SK-N-SH treated with all-trans-retinoic acid at 6 μM for 48 hours (cell line): ENCODE measurements around the gene GGTLC1.
"Not testable (repeated sequence)": the region's sequence is repeated elsewhere in the genome, so short reads cannot be mapped to it uniquely, and the experiment has no call there.

Experiments
- ATAC-seq: fragments of 200-7000 bp; cut with Tn5 transposase; 3 replicates; pipeline ENCODE4 v1.9.1; 2020; ENCODE audit warnings: mild to moderate bottlenecking, moderate library complexity
- BACH2 ChIP-seq: fragments of 250-450 bp; sonication (Bioruptor Pico); IDR thresholded peaks from 2 replicates; pipeline ENCODE4 v1.9.0; 2021; ENCODE audit warnings: mild to moderate bottlenecking, borderline replicate concordance
- CSDC2 ChIP-seq: fragments of 250-450 bp; sonication (Bioruptor Pico); IDR thresholded peaks from 2 replicates; pipeline ENCODE4 v1.5.0; 2020; ENCODE audit warnings: mild to moderate bottlenecking, moderate library complexity
- GLIS3 ChIP-seq: fragments of 250-450 bp; sonication (Bioruptor Pico); IDR thresholded peaks from 2 replicates; pipeline ENCODE4 v1.5.0; 2020; ENCODE audit warnings: mild to moderate bottlenecking, moderate library complexity
- ISL1 ChIP-seq: fragments of 250-450 bp; sonication (Bioruptor Pico); IDR thresholded peaks from 2 replicates; pipeline ENCODE4 v2.1.2; 2022; ENCODE audit warnings: mild to moderate bottlenecking, moderate library complexity
- OSR1 ChIP-seq: fragments of 250-450 bp; sonication (Bioruptor Pico); IDR thresholded peaks from 2 replicates; pipeline ENCODE4 v1.8.0; 2022; ENCODE audit warnings: moderate library complexity, mild to moderate bottlenecking, inconsistent platforms
- RARB ChIP-seq: fragments of 250-450 bp; sonication (Bioruptor Pico); IDR thresholded peaks from 2 replicates; pipeline ENCODE4 v1.8.0; 2021; ENCODE audit warnings: mild to moderate bottlenecking, moderate library complexity
- SNAI2 ChIP-seq: fragments of 250-450 bp; sonication (Bioruptor Pico); IDR thresholded peaks from 2 replicates; pipeline ENCODE4 v1.5.0; 2020; ENCODE audit warnings: mild to moderate bottlenecking, moderate library complexity
- ZNF565 ChIP-seq: fragments of 450-650 bp; formaldehyde crosslinking; conservative IDR thresholded peaks from 2 replicates; pipeline ENCODE4 v1.5.0; 2020; ENCODE audit warnings: low read depth, mild to moderate bottlenecking, moderate library complexity
- TF ChIP-seq, protein P1 (sequence below): fragments of 250-450 bp; sonication (Bioruptor Pico); IDR thresholded peaks from 2 replicates; pipeline ENCODE4 v1.8.0; 2020; ENCODE audit warnings: mild to moderate bottlenecking, moderate library complexity, borderline replicate concordance
- TF ChIP-seq, protein P2 (sequence below): fragments of 250-450 bp; sonication (Bioruptor Pico); IDR thresholded peaks from 2 replicates; pipeline ENCODE4 v1.5.0; 2020; ENCODE audit warnings: mild to moderate bottlenecking, moderate library complexity

Gene GGTLC1

DNA sequence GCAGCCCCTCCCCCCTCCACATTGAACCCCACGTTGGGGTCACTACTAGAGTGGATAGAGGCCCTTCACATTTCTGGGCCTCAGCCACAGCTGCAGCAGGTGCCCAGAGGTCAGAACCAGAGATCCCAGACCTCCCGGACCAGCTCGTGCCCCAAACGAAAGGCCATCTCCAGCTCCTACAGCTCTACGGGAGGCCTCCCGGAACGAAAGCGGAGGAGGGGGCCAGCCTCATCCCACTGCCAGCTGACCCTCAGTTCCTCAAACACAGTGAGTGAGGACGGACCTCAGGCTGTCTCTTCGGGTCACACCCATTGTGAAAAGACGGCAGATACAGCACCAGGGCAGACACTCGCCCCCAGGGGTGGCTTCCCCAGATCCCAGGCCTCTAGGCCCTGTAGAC, 1.7 kb upstream of the GGTLC1 start:
- not testable (repeated sequence) for ATAC-seq

DNA sequence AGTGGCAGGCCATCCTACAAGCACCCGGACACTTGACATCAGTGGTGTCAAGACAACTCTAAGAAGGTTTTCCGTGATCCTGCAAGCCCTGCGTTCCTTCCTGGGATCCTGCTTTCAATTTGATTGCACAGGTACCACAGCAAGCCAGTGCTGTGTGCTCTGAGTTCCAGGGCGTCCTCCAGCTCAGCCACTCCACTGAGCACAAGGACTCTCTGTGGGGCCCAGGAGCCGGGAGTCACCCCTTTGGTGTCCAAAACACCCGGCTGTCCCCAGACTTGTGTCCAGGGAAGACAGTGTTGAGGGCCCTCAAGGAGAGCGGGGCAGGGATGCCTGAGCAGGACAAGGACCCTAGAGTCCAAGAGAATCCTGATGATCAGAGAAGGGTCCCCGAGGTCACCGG, 387 bp upstream of the GGTLC1 start:
- ATAC-seq: not testable (repeated sequence)

DNA sequence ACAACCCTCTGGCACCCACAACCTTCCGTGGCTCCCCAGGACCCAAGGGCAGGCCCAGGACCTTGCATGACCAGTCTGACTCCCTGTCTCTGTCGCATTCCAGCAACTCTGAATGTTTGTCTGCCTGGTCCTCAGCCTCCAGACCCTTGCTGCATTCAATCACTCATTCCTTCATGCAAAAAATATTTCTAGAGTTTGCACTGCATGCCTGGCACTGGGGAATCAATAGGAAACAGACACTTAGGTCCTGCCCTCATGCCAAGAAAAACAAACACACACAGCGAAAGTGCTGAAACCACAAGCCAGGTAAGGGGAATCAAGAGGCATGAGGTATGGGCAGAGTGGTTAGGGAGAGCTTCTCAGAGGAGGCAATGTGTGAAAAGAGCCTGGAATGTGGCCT, 1.9 kb downstream of the GGTLC1 start:
- ATAC-seq: not testable (repeated sequence)

DNA sequence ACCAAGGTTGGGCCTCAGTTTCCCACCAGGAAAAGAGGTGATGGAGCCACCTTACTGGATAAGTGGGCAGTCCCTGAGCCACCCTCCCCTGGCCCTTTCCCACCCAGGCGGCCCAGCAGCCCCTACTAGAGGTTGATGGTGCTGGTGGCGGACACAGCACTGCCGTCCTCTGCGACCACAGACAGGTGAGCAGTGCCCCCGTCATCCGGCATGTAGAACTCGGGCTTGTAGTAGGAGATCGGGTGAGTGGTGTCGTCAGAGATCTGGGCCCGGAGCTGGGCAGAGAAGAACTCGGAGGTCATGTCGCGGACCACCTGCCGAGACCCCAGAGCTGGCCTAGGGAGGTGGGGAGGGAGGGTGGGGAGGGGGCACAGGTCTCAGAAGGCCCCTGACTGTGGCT, 2.3 kb downstream of the GGTLC1 start:
- not testable (repeated sequence) for ATAC-seq

DNA sequence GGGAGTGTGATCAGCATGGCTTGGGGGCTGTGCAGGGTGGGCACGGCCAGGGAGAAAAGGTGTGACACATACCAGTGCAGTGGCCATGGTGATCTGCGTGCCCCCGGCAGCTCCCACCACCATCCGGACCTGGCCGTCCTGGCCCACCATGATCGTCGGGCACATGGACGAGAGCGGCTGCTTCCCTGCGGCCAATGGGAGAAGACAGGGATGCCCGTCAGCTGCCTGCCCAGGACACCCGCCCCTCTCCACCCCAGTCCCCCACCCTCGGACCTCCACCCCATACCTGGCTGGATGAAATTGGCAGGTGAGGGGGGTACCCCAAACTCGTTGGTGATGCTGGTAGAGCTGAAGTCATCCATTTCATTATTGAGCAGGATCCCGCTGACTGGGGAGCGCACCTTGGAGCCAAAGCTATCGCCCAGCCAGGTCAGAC, 2.8 kb downstream of the GGTLC1 start:
- not testable (repeated sequence) for ATAC-seq

DNA sequence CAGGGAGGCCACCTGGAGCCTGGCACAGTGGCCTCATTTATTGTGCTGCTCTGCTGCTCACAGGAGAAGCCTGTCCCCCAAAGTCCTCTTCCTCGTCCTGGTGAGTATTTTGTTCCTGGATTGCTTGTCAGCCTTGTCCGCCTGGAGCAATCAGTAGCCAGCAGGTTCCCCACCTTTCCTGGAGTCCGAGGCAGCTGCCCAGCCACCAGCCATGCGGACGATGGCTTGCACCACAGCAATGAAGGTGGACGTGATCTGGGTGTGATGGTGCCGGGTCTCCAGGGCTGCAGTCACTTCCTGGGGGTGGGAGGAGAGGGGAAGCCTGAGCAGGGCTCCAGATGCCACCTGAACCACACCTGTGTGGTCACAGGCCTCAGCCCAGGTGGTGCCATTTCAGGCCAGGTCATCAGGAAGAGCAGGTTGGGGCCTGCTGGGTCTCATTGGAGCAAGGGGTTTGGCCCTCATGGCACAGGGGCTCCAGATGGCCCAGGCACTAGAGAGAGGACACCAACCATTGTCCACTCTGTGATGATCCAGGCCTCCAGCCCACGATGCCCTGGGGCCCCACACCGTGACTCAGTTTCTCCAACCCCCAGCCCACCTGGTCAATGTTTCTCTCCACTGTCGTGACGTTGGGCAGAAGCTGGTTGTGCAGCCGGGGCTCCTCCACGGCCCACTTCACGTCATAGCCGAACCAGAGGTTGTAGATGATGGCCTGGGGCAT, 3.4 kb downstream of the GGTLC1 start:
- ATAC-seq: not testable (repeated sequence)

DNA sequence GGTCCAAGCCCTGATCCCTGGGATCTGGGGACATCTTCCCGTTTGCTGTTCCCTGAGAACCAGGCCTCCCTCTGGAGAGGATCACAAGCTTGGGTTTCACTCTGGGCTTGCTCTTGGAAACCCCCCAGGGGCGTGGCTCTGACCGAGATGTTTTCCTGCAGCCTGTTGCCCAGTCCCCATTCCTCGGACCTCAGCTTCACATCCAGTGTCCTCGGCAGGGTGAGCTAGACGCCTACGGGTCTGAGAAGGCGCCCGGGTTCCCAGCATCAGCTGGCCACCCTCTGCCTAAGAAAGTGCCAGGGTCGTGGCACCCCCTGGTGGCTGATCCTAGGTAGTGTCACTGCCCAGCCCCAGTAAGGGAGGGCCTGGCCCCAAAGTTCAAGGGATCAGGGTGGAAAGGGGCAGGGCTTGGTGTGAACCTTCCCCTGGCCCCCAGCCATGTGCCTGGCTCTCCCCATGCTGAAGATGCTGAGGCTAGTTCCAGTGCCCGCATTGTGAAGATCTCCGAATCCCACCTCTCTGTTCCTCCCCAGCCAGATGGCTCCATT, 4.0 kb downstream of the GGTLC1 start:
- ATAC-seq: not testable (repeated sequence)

DNA sequence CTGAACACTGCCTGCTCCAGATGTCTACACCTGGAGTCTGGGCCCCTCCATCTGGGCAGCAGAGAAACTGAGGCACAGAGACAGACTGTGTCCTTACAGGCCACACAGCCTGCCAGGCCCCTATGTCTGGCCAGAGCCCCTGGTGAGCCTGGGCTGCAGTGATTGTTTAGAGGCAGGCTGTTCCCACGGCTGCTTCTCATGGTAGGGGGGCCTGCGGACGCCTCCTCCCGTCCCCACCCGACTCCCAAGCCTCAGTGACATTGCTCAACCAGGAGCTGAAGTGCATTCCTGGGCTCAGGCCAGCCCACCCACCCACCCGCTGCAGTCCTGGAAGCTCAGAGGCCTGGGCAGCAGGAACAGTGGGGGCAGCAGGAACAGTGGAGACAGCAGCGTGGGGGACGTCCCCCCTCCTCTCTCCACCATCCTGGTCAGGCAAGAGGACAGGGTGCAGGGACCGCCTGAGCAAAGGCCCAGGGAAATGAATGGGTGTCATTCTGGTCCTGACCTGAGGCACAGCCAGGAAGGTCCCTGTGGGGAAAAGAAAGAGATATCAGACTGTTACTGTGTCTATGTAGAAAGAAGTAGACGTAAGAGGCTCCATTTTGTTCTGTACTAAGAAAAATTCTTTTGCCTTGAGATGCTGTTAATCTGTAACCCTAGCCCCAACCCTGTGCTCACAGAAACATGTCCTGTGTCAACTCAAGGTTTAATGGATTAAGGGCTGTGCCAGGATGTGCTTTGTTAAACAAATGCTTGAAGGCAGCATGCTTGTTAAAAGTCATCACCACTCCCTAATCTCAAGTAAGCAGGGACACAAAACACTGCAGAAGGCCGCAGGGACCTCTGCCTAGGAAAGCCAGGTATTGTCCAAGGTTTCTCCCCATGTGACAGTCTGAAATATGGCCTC, 6.2 kb downstream of the GGTLC1 start:
- not testable (repeated sequence) for ATAC-seq

DNA sequence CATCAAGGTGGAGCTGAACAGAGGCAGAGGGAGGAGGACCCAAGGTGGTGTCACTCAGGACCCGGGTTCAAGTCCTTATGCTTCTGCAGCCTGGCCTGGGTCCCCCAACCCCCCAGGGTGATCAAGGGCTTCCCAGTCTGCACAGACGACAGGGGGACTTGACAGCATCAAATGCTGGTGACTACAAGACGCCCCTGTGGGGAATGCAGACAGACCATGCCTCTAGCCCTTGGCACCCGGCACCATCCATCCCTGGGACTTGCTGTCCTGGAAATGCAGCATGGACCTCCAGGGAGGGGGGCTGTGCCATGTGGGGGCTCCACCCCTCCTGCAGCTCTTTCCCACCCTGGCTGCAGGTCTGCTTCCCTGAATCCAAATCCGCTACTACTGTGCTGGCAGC, 7.1 kb downstream of the GGTLC1 start:
- not testable (repeated sequence) for ATAC-seq

DNA sequence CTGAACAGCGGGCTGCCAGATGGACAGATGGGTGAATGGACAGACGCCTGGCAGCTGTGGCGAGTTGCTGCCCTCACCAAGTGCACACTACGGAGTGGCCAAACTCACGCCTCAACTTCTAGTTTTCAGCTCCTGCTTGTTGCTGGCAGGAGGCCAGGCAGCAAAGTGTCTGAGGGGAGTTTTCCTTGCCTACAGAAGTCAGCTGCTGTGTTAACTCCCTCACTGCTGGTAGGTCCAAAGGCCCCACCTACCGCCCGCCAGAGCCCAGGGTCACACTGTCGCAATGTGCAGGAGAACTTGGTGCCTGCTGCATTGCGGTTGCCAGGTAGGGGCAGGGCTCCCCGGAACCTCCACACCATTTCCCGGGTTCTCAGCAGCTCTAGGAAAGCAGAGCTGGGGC, 7.6 kb downstream of the GGTLC1 start:
- not testable (repeated sequence) for ATAC-seq

DNA sequence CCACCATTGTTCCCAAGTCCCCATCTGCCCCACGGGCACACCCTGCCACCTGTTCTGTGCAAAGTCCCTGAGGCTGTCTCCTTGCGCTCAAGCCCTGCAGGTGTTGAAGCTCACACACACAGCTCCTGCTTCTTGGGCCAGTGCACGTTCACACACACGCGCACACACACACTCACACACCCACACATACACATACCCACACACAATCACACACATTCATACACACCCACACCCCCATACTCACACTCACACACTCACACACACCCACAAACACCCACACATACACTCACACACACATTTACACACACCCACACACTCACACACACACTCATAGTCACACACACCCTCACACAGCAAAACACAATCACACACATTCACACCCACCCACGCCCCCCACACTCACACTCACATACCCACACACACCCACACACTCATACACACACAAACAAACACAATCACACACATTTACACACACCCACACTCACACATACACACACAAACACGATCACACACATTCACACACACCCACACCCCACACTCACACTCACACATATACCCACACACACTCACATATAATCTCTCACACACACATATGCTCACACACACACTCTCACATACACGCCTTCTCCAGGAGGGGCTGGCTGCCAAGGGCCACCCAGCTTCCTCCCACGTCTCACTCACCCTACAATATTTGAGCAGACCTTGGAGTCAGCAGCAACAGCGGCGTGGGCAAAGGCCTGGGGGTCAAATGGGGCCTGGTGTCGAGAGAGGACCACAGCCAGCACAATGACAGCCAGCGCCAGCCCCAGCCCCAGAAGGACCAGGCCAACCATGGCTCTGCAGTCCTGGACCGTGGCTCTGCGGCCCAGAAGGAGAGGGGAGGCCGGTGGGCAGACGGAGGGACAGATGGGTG, 8.4 kb downstream of the GGTLC1 start:
- ATAC-seq: not testable (repeated sequence)

DNA sequence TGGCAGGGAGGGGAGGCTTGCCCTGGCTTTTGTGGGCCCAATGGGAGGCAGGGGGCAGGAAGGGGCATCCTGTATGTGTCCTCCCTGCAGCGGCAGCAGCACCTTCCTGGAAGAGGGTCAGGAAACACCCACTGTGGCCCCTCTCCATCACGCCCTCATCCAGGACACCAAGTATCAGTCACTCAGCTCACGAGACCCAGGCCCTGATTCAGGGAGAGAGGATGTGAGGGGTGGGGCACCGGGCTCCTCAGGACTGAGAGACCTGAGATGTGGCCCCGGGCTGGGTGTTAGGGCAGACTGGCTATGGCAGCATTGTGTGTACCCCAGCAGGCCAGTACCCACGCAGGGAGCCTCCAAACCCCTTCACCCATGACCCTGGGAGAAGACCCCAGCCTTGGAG, 9.2 kb downstream of the GGTLC1 start:
- not testable (repeated sequence) for ATAC-seq

DNA sequence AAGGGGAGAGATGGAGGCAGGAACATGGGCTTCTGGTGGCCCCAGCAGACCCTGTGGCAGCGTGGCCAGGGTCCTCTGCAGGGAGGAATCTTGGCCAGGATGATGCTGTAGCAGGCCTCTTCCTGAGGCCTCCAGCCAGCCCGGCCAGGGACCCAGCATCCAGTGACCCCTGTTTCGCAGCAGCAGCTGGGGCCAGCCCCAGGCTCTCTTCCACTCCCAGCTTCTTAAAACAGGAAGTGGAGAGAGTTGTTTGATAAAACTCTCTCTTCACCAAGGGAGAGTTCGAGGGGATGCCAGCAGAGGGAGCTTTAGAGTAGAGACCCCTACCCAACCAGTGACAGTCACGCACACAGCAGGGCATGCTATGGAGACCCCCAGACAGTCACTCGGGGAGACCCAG, 10.1 kb downstream of the GGTLC1 start:
- not testable (repeated sequence) for ATAC-seq

DNA sequence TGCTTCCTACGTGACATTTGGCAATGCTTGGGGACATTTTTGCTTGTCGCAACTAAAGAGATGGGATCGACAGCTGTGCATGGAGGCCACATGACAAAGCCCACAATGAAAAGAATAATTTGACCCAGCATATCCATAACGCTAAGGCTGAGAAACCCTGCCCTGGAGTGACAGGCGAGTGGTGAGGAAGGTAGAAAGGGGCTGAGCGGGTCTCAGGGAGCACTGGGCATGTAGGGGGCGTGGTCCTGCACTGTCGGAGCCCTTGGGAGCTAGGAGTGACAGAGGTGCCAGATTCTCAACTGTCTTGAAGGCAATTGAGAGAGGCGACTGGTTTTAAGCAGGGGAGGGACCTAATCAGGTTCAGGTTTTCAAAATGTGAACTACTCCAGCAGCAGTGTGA, 13.6 kb downstream of the GGTLC1 start:
- ATAC-seq: no peak
- TF ChIP-seq RARB (CRISPR knock-in tag): no peak
- TF ChIP-seq ISL1: no peak
- TF ChIP-seq CSDC2 (CRISPR knock-in tag): no peak
- no peak for TF ChIP-seq OSR1 (CRISPR knock-in tag)
- TF ChIP-seq GLIS3 (CRISPR knock-in tag): no peak
- no peak for TF ChIP-seq SNAI2
- TF ChIP-seq ZNF565 (CRISPR knock-in tag): no peak
- no peak for TF ChIP-seq BACH2
- TF ChIP-seq, protein P1, sequence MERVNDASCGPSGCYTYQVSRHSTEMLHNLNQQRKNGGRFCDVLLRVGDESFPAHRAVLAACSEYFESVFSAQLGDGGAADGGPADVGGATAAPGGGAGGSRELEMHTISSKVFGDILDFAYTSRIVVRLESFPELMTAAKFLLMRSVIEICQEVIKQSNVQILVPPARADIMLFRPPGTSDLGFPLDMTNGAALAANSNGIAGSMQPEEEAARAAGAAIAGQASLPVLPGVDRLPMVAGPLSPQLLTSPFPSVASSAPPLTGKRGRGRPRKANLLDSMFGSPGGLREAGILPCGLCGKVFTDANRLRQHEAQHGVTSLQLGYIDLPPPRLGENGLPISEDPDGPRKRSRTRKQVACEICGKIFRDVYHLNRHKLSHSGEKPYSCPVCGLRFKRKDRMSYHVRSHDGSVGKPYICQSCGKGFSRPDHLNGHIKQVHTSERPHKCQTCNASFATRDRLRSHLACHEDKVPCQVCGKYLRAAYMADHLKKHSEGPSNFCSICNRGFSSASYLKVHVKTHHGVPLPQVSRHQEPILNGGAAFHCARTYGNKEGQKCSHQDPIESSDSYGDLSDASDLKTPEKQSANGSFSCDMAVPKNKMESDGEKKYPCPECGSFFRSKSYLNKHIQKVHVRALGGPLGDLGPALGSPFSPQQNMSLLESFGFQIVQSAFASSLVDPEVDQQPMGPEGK (CRISPR knock-in tag): no peak
- TF ChIP-seq, protein P2, sequence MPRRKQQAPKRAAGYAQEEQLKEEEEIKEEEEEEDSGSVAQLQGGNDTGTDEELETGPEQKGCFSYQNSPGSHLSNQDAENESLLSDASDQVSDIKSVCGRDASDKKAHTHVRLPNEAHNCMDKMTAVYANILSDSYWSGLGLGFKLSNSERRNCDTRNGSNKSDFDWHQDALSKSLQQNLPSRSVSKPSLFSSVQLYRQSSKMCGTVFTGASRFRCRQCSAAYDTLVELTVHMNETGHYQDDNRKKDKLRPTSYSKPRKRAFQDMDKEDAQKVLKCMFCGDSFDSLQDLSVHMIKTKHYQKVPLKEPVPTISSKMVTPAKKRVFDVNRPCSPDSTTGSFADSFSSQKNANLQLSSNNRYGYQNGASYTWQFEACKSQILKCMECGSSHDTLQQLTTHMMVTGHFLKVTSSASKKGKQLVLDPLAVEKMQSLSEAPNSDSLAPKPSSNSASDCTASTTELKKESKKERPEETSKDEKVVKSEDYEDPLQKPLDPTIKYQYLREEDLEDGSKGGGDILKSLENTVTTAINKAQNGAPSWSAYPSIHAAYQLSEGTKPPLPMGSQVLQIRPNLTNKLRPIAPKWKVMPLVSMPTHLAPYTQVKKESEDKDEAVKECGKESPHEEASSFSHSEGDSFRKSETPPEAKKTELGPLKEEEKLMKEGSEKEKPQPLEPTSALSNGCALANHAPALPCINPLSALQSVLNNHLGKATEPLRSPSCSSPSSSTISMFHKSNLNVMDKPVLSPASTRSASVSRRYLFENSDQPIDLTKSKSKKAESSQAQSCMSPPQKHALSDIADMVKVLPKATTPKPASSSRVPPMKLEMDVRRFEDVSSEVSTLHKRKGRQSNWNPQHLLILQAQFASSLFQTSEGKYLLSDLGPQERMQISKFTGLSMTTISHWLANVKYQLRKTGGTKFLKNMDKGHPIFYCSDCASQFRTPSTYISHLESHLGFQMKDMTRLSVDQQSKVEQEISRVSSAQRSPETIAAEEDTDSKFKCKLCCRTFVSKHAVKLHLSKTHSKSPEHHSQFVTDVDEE (CRISPR knock-in tag): no peak
